Right atrium auricular region (tissue), 2 donors: ENCODE data around the gene KLF7. TPM values are rescaled to one million over a fixed set of nuclear protein-coding genes. Genes with fewer than 3 reads are reported as not detected.

Source experiments
- DNase-seq: peaks from one replicate; pipeline ENCODE4 v3.0.0-alpha.2; 2019; ENCODE audit warnings: low spot score
- H3K27ac ChIP-seq, 2 donors: fragments of 200-600 bp; sonication (generic); 1 replicate in 1 of 2; 2 replicates in 1 of 2; pipeline ENCODE4 v1.5.1; 2016 to 2019
- H3K27me3 ChIP-seq, 2 donors: fragments of 200-600 bp; sonication (generic); one replicate each; pipeline versions ENCODE4 v1.5.1 to v1.6.0; 2017 to 2019
- H3K36me3 ChIP-seq: fragments of 200-600 bp; sonication (generic); one replicate; pipeline ENCODE4 v1.5.1; 2016
- H3K4me1 ChIP-seq, 2 donors: fragments of 200-600 bp; sonication (generic); one replicate each; pipeline versions ENCODE4 v1.5.1 to v1.6.0; 2017 to 2019
- H3K4me3 ChIP-seq, 2 donors: fragments of 200-600 bp; sonication (generic); 1 replicate in 1 of 2; 2 replicates in 1 of 2; pipeline ENCODE4 v1.5.1; 2017 to 2019; ENCODE audit warnings: mild to moderate bottlenecking in 1 of 2, moderate library complexity in 1 of 2
- H3K9me3 ChIP-seq, 2 donors: fragments of 200-600 bp; sonication (generic); one replicate each; pipeline ENCODE4 v1.5.1; 2019
- total RNA-seq, 2 donors: library from RNA; depleted of rRNA; stranded (reverse); fragments of >200 nt; gene quantifications; one replicate each; pipeline ENCODE4 v1.1.0, GENCODE V29; 2016
- TF ChIP-seq, protein P1 (sequence below), 2 donors: fragments of 200-600 bp; sonication (generic); IDR thresholded peaks; one replicate each; pipeline ENCODE4 v1.5.1; 2019; ENCODE audit warnings: antibody characterized with exemption in 2 of 2

The KLF7 gene
- total RNA-seq, 2 donors from 2014 or later, result 13.5 to 29.9 TPM

- Histone ChIP-seq H3K4me1 (peaks cover 0 to 19% of the 10 kb centered on the region in 2 donors), H3K36me3 (peaks cover 55% of the 10 kb centered on the region)
- TF ChIP-seq, protein P1, sequence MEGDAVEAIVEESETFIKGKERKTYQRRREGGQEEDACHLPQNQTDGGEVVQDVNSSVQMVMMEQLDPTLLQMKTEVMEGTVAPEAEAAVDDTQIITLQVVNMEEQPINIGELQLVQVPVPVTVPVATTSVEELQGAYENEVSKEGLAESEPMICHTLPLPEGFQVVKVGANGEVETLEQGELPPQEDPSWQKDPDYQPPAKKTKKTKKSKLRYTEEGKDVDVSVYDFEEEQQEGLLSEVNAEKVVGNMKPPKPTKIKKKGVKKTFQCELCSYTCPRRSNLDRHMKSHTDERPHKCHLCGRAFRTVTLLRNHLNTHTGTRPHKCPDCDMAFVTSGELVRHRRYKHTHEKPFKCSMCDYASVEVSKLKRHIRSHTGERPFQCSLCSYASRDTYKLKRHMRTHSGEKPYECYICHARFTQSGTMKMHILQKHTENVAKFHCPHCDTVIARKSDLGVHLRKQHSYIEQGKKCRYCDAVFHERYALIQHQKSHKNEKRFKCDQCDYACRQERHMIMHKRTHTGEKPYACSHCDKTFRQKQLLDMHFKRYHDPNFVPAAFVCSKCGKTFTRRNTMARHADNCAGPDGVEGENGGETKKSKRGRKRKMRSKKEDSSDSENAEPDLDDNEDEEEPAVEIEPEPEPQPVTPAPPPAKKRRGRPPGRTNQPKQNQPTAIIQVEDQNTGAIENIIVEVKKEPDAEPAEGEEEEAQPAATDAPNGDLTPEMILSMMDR (IDR thresholded peaks at IDR 0.05), result no peak
These were observed 87.5 kb downstream of the KLF7 start for GRCh38 chr2:207078186-207078798.

GRCh38 chr2:207077266-207077665 lies 88.5 kb downstream of the KLF7 start:
- no peak overlapping the region for H3K4me3 ChIP-seq
- no peaks in the 10 kb centered on the region for H3K27me3 ChIP-seq
- H3K27ac ChIP-seq, result no peak overlapping the region
- no peak for DNase-seq
- TF ChIP-seq, protein P1 (IDR thresholded peaks at IDR 0.05), result no peak
- no peaks in the 10 kb centered on the region for H3K9me3 ChIP-seq
- peaks cover 47% of the 10 kb centered on the region for H3K36me3 ChIP-seq
- peaks cover 0 to 14% of the 10 kb centered on the region in 2 donors for H3K4me1 ChIP-seq

More at GRCh38 chr2:207078186-207078798, 87.5 kb downstream of the KLF7 start:
- Histone ChIP-seq H3K27me3 (no peaks in the 10 kb centered on the region), H3K27ac (no peak overlapping the region), H3K9me3 (no peaks in the 10 kb centered on the region), H3K4me3 (no peak overlapping the region)
- no peak for DNase-seq

GRCh38 chr2:207075456-207075855 lies 90.3 kb downstream of the KLF7 start:
- H3K9me3 ChIP-seq, result no peaks in the 10 kb centered on the region
- peaks cover 31% of the 10 kb centered on the region for H3K36me3 ChIP-seq
- H3K4me1 ChIP-seq, result peaks cover 0 to 14% of the 10 kb centered on the region in 2 donors
- H3K27ac ChIP-seq, result no peak overlapping the region
- TF ChIP-seq, protein P1 (IDR thresholded peaks at IDR 0.05), result no peak
- no peaks in the 10 kb centered on the region for H3K27me3 ChIP-seq
- no peak overlapping the region for H3K4me3 ChIP-seq
- no peak for DNase-seq

DNA sequence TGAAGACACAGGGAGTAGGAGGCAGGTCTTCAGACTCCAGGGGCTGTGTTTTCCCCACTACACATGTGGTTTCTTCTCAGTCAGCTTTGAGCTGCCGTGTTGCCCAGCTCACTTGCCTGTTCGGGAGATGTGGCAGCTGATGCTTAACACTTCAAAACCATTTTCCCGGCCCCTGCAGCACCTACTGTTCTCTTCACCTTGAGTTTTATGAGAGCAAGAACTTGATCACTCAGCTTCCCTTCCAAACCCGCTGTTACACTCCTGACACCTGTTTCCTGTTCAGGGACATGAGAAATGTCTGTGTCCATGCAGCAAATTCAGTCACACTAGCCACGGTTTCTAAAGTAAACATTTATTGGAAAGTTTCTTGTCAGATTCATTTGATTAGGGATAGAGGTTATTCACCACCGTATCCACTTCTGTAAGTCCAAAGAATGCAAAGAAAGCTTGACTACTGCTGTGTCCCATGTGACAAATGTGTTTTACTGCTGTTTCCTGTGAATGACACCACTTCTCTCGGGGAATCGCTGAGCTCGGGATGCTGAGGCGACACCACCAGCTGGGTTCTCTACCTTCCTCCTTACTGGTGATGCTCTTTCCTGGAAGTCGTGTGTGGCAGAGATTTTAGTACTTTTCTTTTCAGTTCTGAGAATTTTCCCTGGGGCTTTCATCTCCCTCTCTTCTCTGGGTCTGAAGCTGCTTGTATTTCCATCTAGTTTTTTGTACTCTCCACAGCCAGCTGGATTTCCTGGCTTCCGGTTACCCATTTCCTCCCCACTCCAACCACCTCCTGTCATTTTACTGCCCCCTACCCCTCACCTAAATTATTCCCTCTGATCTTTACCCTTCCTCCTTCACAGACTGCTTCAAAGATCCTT lies 91.7 kb downstream of the KLF7 start:
- peak overlapping the region; percentile 31 to 47 for H3K27ac ChIP-seq
- no peak overlapping the region for H3K4me3 ChIP-seq
- TF ChIP-seq, protein P1 (IDR thresholded peaks at IDR 0.05), result no peak
- no peak for DNase-seq
- H3K36me3 ChIP-seq, result peaks cover 17% of the 10 kb centered on the region
- H3K9me3 ChIP-seq, result no peaks in the 10 kb centered on the region
- no peaks in the 10 kb centered on the region for H3K27me3 ChIP-seq
- H3K4me1 ChIP-seq, result peaks cover 0 to 14% of the 10 kb centered on the region in 2 donors

DNA sequence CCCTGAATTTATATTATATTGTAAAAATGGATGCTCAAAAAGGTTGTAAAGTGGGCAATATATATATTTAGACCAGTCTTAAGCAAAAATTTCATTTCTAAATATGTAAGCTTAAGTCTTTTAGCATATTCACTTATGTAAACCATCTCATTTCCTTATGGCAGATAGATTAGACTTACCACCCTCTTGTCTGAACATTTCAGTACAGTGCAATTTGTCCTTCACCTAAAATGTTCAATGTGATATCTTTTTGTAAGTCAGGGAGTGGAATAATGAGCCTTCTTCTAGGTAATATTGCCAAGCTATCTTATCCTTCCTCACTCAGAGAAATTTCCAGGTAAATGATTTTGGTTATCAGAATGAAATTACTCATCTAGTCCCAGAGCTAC lies 92.3 kb downstream of the KLF7 start:
- Histone ChIP-seq H3K27ac (no peak overlapping the region), H3K4me1 (peaks cover 0 to 14% of the 10 kb centered on the region in 2 donors), H3K36me3 (peaks cover 12% of the 10 kb centered on the region), H3K9me3 (no peaks in the 10 kb centered on the region), H3K27me3 (no peaks in the 10 kb centered on the region), H3K4me3 (no peak overlapping the region)
- TF ChIP-seq, protein P1 (IDR thresholded peaks at IDR 0.05), result no peak
- no peak for DNase-seq
